Measurements from ENCODE around the gene DPH7. TPM values are rescaled to one million over a fixed set of nuclear protein-coding genes. Genes with fewer than 3 reads are reported as not detected.
A peak's percentile ranks its signal among the peaks of the same experiment; 100 is the strongest.

The DPH7 gene
- total RNA-seq, 1 experiment from 2014 or later: 43.9 TPM

DNA sequence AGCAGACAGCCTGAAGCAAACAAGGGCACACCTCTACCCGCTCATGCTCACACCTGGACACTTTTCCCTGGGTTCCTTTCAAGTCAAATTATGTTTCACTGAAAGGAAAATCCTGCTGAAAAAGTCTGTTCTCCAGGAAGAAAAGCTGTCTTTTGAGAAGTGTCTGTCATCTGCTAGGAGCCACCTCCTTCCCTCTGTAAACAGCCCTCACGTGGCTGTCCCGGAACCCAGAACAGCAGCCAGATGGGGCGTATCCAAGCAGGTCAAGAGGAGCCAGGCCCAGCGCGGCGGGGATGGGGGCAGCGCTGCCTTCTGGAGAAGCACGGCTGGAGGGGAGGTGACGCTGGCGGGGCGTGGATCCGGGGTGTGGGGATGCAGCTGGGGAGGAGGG, 28.5 kb downstream of the DPH7 start, which contains the start of gene PNPLA7:
TSS of gene PNPLA7 (minus strand) at position 172 of the 391 bp plus-strand sequence. CDS start 205 bp downstream, outside the sequence.
- Mint-ChIP-seq H3K4me3 (peak within 1 kb of the TSS; percentile 69), H3K9me3 (peaks cover 18% of the 10 kb centered on the region), H3K27ac (no peak within 1 kb of the TSS), H3K27me3 (ENCODE audit: low read depth) (peaks cover 3% of the 10 kb centered on the region), H3K4me1 (peaks cover 7% of the 10 kb centered on the region), H3K36me3 (peaks cover 36% of the 10 kb centered on the region)
- TF ChIP-seq RORB (CRISPR knock-in tag; IDR thresholded peaks at IDR 0.05) (no peak), ATF2 (CRISPR knock-in tag; IDR thresholded peaks at IDR 0.05; ENCODE audit: borderline replicate concordance, low read depth) (no peak), USF2 (CRISPR knock-in tag; IDR thresholded peaks at IDR 0.05) (peak; percentile 64), MAX (CRISPR knock-in tag; IDR thresholded peaks at IDR 0.05) (peak; percentile 75), GABPB1 (CRISPR knock-in tag; IDR thresholded peaks at IDR 0.05) (no peak), FOXK1 (CRISPR knock-in tag; IDR thresholded peaks at IDR 0.05) (peak; percentile 98), ZNF263 (CRISPR knock-in tag; IDR thresholded peaks at IDR 0.05; ENCODE audit: low read depth) (no peak), NR2C2 (CRISPR knock-in tag; IDR thresholded peaks at IDR 0.05) (no peak), USF1 (CRISPR knock-in tag; IDR thresholded peaks at IDR 0.05) (peak; percentile 66; the same call in 1 of the 2 replicates), SOX15 (CRISPR knock-in tag; IDR thresholded peaks at IDR 0.05) (no peak)
- TF ChIP-seq, protein P1, sequence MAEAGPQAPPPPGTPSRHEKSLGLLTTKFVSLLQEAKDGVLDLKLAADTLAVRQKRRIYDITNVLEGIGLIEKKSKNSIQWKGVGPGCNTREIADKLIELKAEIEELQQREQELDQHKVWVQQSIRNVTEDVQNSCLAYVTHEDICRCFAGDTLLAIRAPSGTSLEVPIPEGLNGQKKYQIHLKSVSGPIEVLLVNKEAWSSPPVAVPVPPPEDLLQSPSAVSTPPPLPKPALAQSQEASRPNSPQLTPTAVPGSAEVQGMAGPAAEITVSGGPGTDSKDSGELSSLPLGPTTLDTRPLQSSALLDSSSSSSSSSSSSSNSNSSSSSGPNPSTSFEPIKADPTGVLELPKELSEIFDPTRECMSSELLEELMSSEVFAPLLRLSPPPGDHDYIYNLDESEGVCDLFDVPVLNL (CRISPR knock-in tag; IDR thresholded peaks at IDR 0.05; ENCODE audit: borderline replicate concordance, low read depth): no peak
- TF ChIP-seq, protein P2, sequence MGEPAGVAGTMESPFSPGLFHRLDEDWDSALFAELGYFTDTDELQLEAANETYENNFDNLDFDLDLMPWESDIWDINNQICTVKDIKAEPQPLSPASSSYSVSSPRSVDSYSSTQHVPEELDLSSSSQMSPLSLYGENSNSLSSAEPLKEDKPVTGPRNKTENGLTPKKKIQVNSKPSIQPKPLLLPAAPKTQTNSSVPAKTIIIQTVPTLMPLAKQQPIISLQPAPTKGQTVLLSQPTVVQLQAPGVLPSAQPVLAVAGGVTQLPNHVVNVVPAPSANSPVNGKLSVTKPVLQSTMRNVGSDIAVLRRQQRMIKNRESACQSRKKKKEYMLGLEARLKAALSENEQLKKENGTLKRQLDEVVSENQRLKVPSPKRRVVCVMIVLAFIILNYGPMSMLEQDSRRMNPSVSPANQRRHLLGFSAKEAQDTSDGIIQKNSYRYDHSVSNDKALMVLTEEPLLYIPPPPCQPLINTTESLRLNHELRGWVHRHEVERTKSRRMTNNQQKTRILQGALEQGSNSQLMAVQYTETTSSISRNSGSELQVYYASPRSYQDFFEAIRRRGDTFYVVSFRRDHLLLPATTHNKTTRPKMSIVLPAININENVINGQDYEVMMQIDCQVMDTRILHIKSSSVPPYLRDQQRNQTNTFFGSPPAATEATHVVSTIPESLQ (CRISPR knock-in tag; IDR thresholded peaks at IDR 0.05): no peak
- peak; percentile 80 for DNase-seq (ENCODE audit: low spot score)
- POLR2A ChIA-PET: interaction anchor here (0.5 to 1.0 kb wide), 3 partner anchors 8 to 309 kb away, joined by 3 to 6 read pairs (median 3); partner anchors contain the start of gene TUBB4B
- CTCF ChIA-PET: interaction anchor here (0.5 to 1.4 kb wide), 6 partner anchors 15 to 502 kb away, joined by 3 to 6 read pairs (median 4); partner anchors contain the start of genes ENTPD8 and ZMYND19
- peak; percentile 60 for ATAC-seq

DNA sequence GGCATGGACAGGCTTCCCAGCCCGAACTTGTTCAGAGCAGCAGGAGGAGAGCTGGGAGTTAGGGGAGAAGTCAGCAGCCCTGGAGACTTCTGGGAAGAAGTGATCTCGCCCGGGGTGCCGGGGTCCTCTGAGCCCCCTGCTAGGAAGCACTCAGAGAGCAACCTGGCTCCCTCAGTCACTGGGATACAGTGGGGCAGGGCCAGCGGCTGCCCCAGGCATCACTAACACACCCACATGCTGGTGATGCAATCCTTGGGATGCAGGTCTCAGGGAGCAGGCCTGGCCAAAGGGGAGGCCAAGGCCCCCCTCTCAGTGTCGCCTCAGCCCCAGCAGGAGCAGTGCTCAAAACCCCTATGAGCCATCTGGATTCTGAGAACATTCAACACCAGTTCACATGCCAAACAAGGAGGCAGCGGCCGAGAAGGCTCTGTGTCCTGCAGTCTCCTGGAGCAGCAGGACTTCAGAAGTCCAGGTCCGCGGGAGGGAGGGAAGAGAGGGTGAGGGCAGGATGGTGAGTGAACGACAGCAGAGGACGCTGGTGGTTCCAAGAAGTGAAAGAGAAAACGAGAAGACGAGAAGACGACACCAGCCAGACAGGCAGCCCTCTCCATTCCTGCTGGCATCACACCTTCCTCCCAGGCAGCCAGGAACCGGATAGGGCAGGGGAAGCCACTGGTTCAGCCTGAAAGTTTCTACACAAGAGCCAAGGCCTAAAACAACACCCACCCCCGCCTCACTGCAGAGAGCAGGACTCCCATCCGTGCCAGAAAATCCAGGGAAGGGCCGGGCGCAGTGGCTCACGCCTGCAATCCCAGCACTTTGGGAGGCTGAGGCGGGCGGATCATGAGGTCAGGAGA, 30.8 kb downstream of the DPH7 start:
- peaks cover 7% of the 10 kb centered on the region for H3K4me1 Mint-ChIP-seq
- no peak for ATAC-seq
- no peak overlapping the region for H3K27ac Mint-ChIP-seq
- H3K9me3 Mint-ChIP-seq: peaks cover 18% of the 10 kb centered on the region
- CTCF ChIA-PET: interaction anchor here (1.2 kb wide), 1 partner anchor 13 kb away, joined by 3 read pairs; no protein-coding TSS in a partner anchor
- H3K36me3 Mint-ChIP-seq: peaks cover 22% of the 10 kb centered on the region; the same call in 1 of the 2 replicates
- POLR2A ChIA-PET: no interaction called here
- H3K27me3 Mint-ChIP-seq (ENCODE audit: low read depth): peaks cover 3% of the 10 kb centered on the region
- no peak for DNase-seq (ENCODE audit: low spot score)
- TF ChIP-seq RORB (CRISPR knock-in tag; IDR thresholded peaks at IDR 0.05) (no peak), ATF3 (CRISPR knock-in tag; conservative IDR thresholded peaks at IDR 0.05) (no peak), USF1 (CRISPR knock-in tag; IDR thresholded peaks at IDR 0.05) (no peak), ELF4 (CRISPR knock-in tag; IDR thresholded peaks at IDR 0.05; ENCODE audit: low read depth) (no peak), IRF2 (CRISPR knock-in tag; IDR thresholded peaks at IDR 0.05; ENCODE audit: borderline replicate concordance, low read depth) (no peak), ZNF512 (CRISPR knock-in tag; IDR thresholded peaks at IDR 0.05; ENCODE audit: borderline replicate concordance) (no peak)
- TF ChIP-seq, protein P3, sequence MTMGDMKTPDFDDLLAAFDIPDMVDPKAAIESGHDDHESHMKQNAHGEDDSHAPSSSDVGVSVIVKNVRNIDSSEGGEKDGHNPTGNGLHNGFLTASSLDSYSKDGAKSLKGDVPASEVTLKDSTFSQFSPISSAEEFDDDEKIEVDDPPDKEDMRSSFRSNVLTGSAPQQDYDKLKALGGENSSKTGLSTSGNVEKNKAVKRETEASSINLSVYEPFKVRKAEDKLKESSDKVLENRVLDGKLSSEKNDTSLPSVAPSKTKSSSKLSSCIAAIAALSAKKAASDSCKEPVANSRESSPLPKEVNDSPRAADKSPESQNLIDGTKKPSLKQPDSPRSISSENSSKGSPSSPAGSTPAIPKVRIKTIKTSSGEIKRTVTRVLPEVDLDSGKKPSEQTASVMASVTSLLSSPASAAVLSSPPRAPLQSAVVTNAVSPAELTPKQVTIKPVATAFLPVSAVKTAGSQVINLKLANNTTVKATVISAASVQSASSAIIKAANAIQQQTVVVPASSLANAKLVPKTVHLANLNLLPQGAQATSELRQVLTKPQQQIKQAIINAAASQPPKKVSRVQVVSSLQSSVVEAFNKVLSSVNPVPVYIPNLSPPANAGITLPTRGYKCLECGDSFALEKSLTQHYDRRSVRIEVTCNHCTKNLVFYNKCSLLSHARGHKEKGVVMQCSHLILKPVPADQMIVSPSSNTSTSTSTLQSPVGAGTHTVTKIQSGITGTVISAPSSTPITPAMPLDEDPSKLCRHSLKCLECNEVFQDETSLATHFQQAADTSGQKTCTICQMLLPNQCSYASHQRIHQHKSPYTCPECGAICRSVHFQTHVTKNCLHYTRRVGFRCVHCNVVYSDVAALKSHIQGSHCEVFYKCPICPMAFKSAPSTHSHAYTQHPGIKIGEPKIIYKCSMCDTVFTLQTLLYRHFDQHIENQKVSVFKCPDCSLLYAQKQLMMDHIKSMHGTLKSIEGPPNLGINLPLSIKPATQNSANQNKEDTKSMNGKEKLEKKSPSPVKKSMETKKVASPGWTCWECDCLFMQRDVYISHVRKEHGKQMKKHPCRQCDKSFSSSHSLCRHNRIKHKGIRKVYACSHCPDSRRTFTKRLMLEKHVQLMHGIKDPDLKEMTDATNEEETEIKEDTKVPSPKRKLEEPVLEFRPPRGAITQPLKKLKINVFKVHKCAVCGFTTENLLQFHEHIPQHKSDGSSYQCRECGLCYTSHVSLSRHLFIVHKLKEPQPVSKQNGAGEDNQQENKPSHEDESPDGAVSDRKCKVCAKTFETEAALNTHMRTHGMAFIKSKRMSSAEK (CRISPR knock-in tag; IDR thresholded peaks at IDR 0.05; ENCODE audit: borderline replicate concordance): no peak
- no peak overlapping the region for H3K4me3 Mint-ChIP-seq
